ENCODE data around the gene DLGAP4. TPM values are rescaled to one million over a fixed set of nuclear protein-coding genes. Genes with fewer than 3 reads are reported as not detected.
"Not testable (repeated sequence)": the region's sequence is repeated elsewhere in the genome, so short reads cannot be mapped to it uniquely, and the experiment has no call there.

DLGAP4 gene
- total RNA-seq, 2 donors from 2014 or later, result 34.8 to 83.7 TPM

DNA sequence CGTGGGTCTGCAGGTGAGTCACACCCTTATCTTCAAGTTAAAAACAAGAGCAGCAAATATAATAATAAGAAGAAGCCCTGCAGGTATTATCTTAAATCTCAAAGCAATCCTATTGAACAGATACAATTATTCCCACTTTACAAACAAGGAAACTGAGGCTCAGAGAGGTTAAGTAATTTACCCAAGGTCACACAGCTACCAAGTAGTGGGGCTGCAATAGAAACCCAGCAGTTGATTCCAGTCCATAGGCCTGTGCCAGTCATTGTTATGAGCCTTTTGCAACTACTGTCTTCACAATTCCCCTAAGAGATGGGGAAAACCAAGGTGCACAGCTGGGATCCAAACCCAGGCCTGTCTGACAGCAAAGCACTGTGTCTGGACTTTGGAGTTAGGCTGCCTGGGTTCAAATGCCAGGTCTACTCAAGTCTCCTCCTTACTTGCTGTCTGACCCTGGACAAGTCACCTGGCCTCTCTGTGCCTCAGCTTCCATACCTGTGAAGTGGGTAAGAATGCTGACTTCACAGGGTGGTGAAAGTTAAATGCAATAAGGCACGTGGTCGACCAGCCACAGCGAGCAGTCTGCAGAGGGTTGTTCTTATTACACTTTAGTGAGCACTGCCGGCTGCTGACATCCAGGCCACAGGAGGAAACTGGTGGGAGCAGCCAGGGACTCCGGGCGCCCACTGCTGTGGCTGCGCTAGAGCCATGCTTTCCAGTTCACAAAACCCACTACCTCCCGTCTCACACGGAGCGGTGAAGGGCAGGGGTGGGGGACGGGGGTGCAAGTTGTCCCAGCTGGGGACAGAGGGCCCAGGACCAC is 241.3 kb downstream of the DLGAP4 start:
- Mint-ChIP-seq H3K36me3 (ENCODE audit: low read depth) (no peaks in the 10 kb centered on the region), H3K27ac (peak overlapping the region; percentile 4), H3K4me1 (no peaks in the 10 kb centered on the region), H3K9me3 (no peaks in the 10 kb centered on the region), H3K27me3 (no peaks in the 10 kb centered on the region), H3K4me3 (no peak overlapping the region)
- ATAC-seq (replicated peaks), result no peak

DNA sequence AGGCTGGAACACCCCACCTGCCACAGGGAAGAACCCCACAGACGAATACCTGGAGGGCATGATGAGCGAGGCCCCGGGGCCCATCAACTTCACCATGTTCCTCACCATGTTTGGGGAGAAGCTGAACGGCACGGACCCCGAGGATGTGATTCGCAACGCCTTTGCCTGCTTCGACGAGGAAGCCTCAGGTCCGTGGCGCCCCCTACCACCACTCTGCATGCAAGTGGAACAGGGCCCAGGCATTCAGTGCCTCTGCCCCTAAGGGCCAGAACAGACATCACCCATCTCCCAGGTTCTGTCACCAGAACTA is 241.8 kb downstream of the DLGAP4 start:
- Mint-ChIP-seq H3K27ac (no peak overlapping the region), H3K27me3 (no peaks in the 10 kb centered on the region), H3K4me3 (no peak overlapping the region), H3K9me3 (no peaks in the 10 kb centered on the region), H3K4me1 (no peaks in the 10 kb centered on the region), H3K36me3 (ENCODE audit: low read depth) (no peaks in the 10 kb centered on the region)
- ATAC-seq (replicated peaks), result no peak

DNA sequence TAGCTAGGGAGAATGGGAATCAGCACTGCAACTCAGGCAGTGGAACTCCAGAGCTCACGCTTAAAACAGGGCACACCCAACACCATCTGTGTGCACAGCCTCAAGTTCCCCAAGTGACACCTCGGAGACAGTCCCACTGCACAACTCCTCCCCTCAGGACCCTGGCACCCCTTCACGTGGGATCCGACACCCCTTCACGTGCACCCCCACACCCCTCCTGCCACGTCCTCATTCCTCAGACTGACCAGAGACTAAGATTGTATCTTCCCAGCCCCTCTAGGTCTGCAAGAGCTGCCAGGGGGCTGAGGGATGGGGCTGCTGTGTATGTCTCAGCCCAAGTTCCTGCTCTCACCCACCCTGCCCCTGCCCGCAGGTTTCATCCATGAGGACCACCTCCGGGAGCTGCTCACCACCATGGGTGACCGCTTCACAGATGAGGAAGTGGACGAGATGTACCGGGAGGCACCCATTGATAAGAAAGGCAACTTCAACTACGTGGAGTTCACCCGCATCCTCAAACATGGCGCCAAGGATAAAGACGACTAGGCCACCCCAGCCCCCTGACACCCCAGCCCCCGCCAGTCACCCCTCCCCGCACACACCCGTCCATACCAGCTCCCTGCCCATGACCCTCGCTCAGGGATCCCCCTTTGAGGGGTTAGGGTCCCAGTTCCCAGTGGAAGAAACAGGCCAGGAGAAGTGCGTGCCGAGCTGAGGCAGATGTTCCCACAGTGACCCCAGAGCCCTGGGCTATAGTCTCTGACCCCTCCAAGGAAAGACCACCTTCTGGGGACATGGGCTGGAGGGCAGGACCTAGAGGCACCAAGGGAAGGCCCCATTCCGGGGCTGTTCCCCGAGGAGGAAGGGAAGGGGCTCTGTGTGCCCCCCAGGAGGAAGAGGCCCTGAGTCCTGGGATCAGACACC is 242.8 kb downstream of the DLGAP4 start:
- no peaks in the 10 kb centered on the region for H3K4me1 Mint-ChIP-seq
- H3K4me3 Mint-ChIP-seq, result no peak overlapping the region
- H3K9me3 Mint-ChIP-seq, result no peaks in the 10 kb centered on the region
- no peaks in the 10 kb centered on the region for H3K27me3 Mint-ChIP-seq
- no peak overlapping the region for H3K27ac Mint-ChIP-seq
- no peak for ATAC-seq (replicated peaks)
- no peaks in the 10 kb centered on the region for H3K36me3 Mint-ChIP-seq (ENCODE audit: low read depth)

DNA sequence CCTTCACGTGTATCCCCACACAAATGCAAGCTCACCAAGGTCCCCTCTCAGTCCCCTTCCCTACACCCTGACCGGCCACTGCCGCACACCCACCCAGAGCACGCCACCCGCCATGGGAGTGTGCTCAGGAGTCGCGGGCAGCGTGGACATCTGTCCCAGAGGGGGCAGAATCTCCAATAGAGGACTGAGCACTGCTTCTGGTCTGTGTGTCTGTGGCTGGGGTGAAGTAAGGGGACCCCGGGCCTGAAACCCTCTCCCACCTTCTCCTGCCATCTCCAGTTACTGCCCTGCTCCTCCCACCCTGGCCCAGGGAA is 243.4 kb downstream of the DLGAP4 start:
- Mint-ChIP-seq H3K36me3 (ENCODE audit: low read depth) (no peaks in the 10 kb centered on the region), H3K27me3 (no peaks in the 10 kb centered on the region), H3K9me3 (no peaks in the 10 kb centered on the region), H3K4me1 (no peaks in the 10 kb centered on the region), H3K4me3 (no peak overlapping the region), H3K27ac (no peak overlapping the region)
- no peak for ATAC-seq (replicated peaks)

DNA sequence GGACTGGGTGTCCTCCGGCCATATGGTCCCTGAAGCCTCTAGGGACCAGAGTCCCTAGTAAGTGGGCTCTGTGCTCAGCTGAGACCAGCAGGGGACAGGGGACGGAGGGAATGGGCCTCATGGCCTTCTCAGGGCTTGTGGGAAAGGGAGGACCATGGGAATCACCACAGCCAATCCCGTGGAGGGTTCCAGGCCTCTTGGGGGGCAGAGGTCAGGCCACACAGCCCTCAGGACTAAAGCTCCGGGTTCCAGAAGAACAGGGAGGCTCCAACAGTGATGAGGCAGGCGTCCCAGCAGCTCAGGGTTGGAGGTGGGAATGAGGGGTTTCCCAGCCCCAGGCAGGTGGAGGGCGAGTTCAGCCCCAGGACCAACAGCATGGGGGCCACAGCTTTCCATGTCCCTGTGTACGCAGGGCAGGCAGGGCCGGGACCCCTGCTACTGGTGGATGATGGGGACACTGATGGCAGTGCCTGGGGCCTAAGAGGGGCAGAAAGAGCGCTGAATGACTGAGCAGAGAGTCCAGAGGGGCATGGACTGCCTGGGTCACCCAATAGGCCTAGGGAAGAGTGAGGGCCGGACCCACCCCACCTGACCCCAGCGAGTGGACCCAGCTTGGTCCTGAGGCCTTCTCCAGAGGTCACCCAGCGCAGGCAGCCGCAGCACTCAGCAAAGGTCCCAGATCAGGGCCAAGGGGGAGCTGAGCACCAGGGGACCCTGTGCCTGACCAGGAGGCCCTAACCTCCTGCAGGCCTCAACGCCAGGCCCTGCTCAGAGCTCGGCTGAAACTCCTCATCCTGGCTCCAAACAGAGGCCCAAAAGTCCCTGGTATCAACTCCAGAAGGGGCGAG is 244.0 kb downstream of the DLGAP4 start:
- Mint-ChIP-seq H3K4me3 (no peak overlapping the region), H3K27ac (no peak overlapping the region), H3K4me1 (no peaks in the 10 kb centered on the region), H3K27me3 (no peaks in the 10 kb centered on the region), H3K9me3 (no peaks in the 10 kb centered on the region), H3K36me3 (ENCODE audit: low read depth) (no peaks in the 10 kb centered on the region)
- no peak for ATAC-seq (replicated peaks)

DNA sequence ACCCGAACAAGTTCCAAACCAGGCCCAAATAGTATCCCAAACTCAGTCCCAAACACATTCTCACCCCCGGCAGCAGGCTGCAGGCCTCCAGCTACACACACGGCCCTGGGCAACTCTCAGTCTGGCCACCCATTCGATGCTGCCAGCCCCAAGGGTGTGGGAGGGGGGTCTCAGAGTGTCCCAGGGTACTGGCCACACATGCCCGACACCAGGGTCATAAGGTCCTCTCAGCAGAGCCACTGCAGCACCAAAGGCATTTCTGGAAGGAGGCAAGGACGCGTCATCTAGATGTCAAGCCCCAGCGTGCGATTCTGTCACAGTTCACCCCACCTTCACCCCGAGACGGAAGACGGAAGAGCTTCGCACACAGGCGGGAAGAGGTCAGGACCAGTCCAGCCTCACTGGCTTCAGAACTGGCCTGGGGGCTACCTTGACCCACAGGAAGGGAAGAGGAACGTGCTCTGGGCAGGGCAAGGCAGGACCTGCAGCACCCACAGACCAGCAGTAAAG is 244.7 kb downstream of the DLGAP4 start:
- H3K9me3 Mint-ChIP-seq, result no peaks in the 10 kb centered on the region
- no peak overlapping the region for H3K27ac Mint-ChIP-seq
- ATAC-seq (replicated peaks), result no peak
- H3K4me1 Mint-ChIP-seq, result no peaks in the 10 kb centered on the region
- H3K36me3 Mint-ChIP-seq (ENCODE audit: low read depth), result no peaks in the 10 kb centered on the region
- H3K27me3 Mint-ChIP-seq, result no peaks in the 10 kb centered on the region
- no peak overlapping the region for H3K4me3 Mint-ChIP-seq

DNA sequence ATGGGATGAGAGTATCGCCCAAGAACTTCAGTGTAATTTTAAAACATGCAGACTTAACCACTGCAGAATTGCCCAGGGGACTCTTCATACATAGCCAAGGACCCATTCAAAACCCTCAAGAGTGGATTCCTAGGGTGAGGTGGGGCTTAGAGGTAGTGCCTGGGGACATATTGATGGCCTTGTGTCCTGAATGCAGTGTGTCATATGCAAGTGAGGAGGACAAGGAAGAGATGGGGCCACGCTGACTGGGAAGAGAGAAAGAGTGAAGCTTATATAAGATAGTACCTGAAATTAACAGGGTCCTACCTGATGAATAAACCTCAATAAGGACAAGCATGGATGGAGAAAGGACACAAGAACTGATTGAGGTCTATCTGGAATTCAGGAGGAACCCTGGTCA is 249.1 kb downstream of the DLGAP4 start:
- H3K4me1 Mint-ChIP-seq, result no peaks in the 10 kb centered on the region
- H3K27me3 Mint-ChIP-seq, result no peaks in the 10 kb centered on the region
- H3K36me3 Mint-ChIP-seq (ENCODE audit: low read depth), result no peaks in the 10 kb centered on the region
- H3K9me3 Mint-ChIP-seq, result no peaks in the 10 kb centered on the region
- no peak for ATAC-seq (replicated peaks)
- no peak overlapping the region for H3K4me3 Mint-ChIP-seq
- H3K27ac Mint-ChIP-seq, result no peak overlapping the region

DNA sequence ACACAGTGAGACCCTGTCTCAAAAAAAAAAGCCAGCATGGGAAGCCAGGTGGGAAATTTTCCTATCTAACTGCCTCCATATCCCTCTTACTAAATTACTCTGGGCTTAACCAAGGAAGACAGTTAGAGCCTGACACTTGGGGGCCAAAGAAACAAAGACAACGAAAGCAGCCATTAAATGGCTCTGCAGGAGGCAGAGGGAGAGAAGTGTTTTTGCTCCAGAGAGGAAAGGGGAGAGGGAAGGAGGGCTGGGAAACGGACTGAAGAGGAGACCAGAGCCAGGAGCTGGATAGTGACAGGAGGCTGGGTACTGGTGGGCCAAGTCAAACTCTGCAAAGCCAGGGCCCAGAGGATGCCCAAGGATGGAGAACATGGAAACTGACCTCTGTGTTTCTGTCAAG is 256.6 kb downstream of the DLGAP4 start:
- no peak for ATAC-seq (replicated peaks)
- H3K27ac Mint-ChIP-seq, result no peak overlapping the region
- peaks cover 4% of the 10 kb centered on the region for H3K9me3 Mint-ChIP-seq

DNA sequence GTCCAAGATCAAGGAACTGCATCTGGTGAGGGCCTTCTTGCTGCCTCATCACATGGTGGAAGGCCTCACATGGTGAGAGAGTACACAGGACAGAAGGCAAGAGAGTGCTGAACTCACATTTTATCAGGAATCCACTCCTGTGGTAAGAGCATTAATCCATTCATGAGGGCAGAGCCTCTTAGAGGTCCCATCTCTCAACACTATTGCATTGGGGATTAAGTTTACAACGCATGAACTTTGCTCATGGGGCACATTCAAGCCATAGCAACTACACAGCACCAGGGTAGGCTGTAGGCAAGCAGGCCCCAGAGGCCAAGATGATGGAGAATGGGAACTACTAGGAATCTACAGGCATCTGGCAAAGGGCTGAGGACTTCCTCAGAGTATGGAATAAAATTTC is 257.2 kb downstream of the DLGAP4 start:
- H3K27ac Mint-ChIP-seq, result peak overlapping the region; percentile 5
- no peak for ATAC-seq (replicated peaks)
- no peaks in the 10 kb centered on the region for H3K36me3 Mint-ChIP-seq (ENCODE audit: low read depth)
- H3K27me3 Mint-ChIP-seq, result no peaks in the 10 kb centered on the region
- H3K4me3 Mint-ChIP-seq, result no peak overlapping the region
- peaks cover 4% of the 10 kb centered on the region for H3K9me3 Mint-ChIP-seq
- peaks cover 4% of the 10 kb centered on the region for H3K4me1 Mint-ChIP-seq

More for the DNA sequence above, 256.6 kb downstream of the DLGAP4 start:
- Mint-ChIP-seq H3K4me1 (peaks cover 4% of the 10 kb centered on the region), H3K36me3 (ENCODE audit: low read depth) (no peaks in the 10 kb centered on the region), H3K4me3 (no peak overlapping the region), H3K27me3 (no peaks in the 10 kb centered on the region)

DNA sequence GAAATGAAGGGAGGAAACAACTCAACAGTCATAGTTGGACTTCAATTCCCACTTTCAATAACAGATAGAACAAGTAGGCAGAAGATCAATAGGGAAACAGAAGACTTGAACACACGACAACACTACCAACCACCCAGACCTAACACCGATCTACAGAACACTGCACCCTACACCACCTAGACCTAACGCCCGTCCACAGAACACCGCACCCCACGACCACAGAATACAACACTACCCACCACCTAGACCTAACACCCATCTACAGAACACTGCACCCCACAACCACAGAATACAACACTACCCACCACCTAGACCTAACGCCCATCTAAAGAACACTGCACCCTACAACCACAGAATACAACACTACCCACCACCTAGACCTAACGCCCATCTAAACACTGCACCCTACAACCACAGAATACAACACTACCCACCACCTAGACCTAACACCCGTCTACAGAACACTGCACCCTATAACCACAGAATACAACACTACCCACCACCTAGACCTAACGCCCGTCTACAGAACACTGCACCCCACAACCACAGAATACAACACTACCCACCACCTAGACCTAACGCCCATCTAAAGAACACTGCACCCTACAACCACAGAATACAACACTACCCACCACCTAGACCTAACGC is 258.1 kb downstream of the DLGAP4 start:
- H3K36me3 Mint-ChIP-seq (ENCODE audit: low read depth); ATAC-seq (replicated peaks); H3K4me3 Mint-ChIP-seq; H3K4me1 Mint-ChIP-seq; H3K27me3 Mint-ChIP-seq; H3K9me3 Mint-ChIP-seq: not testable (repeated sequence)
- peak overlapping the region; percentile 5 for H3K27ac Mint-ChIP-seq

DNA sequence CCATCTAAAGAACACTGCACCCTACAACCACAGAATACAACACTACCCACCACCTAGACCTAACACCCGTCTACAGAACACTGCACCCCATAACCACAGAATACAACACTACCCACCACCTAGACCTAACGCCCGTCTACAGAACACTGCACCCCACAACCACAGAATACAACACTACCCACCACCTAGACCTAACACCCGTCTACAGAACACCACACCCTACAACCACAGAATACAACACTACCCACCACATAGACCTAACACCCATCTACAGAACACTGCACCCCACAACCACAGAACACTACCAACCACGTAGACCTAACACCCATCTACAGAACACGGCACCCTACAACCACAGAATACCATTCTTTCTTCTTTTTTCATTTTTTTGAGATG is 258.6 kb downstream of the DLGAP4 start:
- not testable (repeated sequence) for H3K27ac Mint-ChIP-seq; H3K36me3 Mint-ChIP-seq (ENCODE audit: low read depth); H3K27me3 Mint-ChIP-seq; H3K9me3 Mint-ChIP-seq; H3K4me3 Mint-ChIP-seq; ATAC-seq (replicated peaks); H3K4me1 Mint-ChIP-seq

DNA sequence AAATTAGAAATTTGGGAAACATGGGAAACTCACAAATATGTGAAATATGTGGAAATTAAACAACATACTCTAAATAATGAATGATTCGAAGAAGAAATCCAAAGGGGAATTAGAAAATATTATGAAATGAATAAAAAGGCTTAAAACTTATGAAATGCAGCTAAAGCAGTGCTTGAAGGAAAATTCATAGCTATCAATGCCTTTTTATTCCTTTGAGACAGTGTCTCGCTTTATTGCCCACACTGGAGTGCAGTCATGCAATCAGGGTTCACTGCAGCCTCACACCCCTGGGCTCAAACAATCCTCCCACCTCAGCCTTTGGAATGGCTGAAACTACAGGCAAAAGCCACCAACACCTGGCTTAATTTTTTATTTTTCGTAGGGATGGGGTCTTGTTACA is 259.4 kb downstream of the DLGAP4 start:
- H3K9me3 Mint-ChIP-seq, result peaks cover 4% of the 10 kb centered on the region
- no peak overlapping the region for H3K27ac Mint-ChIP-seq
- ATAC-seq (replicated peaks), result no peak
- H3K36me3 Mint-ChIP-seq (ENCODE audit: low read depth), result no peaks in the 10 kb centered on the region
- H3K27me3 Mint-ChIP-seq, result no peaks in the 10 kb centered on the region
- H3K4me1 Mint-ChIP-seq, result peaks cover 4% of the 10 kb centered on the region
- H3K4me3 Mint-ChIP-seq, result no peak overlapping the region

DNA sequence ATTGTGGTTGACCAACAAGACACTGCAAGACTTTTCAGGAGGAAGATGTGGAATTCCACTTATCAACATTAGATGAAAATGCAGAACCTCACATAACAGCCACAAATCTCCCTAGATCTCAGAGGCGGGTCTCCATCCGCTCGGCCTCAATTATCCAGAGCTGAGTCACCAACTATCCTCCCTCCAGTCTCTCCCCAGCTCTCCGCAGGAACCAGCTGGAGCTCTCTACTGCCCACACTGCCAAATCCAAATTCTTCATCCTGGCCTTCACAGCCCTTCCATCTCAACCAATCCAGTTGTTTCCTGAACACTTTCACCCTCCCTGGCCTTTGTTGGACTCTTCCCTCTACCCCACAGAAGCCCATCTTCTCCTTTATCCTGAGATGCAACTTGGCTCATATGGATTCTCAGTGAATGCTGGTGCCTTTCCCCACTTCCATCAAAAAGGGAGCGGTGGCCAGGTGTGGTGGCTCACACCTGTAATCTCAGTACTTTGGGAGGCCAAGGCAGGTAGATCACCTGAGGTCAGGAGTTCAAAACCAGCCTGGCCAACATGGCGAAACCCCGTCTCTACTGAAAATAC is 263.8 kb downstream of the DLGAP4 start:
- ATAC-seq (replicated peaks), result no peak
- no peaks in the 10 kb centered on the region for H3K27me3 Mint-ChIP-seq
- peaks cover 12% of the 10 kb centered on the region for H3K36me3 Mint-ChIP-seq (ENCODE audit: low read depth)
- no peak overlapping the region for H3K27ac Mint-ChIP-seq
- H3K4me3 Mint-ChIP-seq, result no peak overlapping the region
- H3K4me1 Mint-ChIP-seq, result peaks cover 17% of the 10 kb centered on the region
- peaks cover under 1% of the 10 kb centered on the region for H3K9me3 Mint-ChIP-seq

All from activated T-helper 17 cell treated with anti-CD3 and anti-CD28 coated beads, Interleukin-2, amount 50 U/mL, for 72 hours (primary cell).